HL-60/S4 treated with retinoic acid at 250 ng/mL for 4 days and 3 days (cell line): ENCODE data around the gene NUP88.

ENCODE experiments used
- in situ Hi-C: fragments of 300-500 bp; cut with MboI; formaldehyde crosslinking; loops from 2 replicates; pipeline ENCODE4 v1.7.0; 2022; ENCODE audit warnings: low sequenced_read_pairs

NUP88 gene

DNA sequence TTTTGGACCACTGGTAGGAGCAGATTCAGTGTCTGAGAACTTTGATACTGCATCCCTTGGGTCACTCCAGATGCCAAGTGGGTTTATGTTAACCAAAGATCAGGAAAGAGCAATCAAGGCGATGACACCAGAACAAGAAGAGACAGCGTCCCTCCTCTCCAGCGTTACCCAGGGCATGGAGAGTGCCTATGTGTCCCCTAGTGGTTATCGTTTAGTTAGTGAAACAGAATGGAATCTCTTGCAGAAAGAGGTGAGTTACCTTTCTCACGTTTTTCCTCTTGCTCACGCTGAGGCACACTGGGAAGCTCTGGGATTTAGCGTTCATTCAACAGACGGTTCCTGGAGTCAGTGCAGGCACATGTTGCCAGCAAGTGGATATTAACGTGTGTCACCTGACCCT, 58.0 kb downstream of the NUP88 start:
- in situ Hi-C loops, result no loop called here

DNA sequence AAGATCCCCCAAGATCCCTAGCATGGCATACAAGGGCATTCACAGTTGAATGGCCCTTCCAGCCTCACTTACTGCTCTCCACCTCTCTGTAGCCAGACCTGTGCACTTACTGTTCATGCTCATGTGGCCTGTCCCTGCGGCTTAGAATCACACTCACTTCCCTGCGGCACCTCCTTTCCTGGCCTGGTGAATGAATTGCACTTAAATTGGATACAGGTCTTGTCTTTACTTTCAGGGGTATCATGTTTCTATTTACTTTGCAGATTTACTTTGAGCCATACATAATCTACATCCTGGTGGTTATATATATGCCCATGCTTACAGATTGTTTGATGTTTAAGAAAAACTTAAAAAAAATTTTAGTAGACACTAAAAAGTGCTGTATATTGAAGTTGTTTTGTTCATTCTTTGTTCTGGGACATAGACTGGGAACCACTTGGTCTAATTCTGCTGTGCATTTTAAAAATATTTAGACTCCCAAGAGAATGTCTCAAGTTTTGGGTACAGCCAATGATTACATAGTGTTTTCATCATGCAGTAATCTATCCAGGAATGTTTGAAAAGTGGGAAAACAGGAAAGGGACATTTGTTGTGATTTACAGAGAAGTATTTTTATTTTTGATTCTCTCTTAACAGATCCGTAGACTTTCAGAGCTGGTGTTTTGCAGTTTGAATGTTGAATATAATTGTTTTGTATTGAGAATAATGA, 63.9 kb downstream of the NUP88 start:
- in situ Hi-C loops, result no loop called here

DNA sequence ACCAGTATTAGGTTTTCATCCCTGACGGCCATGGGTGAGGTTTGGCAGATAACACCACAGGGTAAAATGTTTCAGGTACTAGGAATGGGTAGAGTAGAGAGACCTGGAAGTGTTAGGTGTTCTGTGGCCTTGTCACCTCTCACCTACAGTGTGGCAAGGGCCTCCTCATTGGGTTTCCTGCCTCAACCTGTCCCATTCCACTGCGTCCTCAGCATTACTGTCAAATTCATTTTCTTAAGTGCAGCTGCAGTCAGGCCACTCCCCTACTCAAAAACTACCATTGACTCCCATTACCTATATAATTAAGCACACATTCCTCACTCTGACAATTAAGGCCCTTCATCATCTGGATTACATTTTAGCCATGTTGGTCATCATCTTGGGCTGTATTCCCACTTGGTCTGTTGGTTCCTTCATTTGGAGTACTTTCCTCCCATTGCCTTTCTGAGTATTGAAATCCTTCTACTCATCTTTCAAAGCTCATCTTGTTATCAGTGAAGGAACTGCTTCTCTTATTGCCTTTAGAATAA, 64.5 kb downstream of the NUP88 start:
- in situ Hi-C loops, result no loop called here

DNA sequence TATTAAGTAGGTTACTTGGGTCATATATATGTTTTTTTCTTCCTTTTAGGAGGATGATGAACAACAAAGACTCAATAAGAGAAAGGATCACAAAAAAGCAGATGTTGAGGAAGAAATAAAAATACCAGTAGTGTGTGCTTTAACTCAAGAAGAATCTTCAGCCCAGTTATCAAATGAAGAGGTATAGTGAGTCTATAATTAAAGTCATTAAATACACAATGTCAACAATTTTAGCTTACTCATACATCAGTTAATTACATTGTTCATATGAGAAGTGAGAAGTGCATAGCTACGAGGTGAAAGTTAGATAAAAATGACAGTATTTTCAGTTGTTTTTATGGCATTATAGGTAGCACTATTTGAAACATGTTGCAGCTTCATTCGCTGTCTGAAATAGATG, 65.2 kb downstream of the NUP88 start:
- in situ Hi-C loops, result no loop called here

DNA sequence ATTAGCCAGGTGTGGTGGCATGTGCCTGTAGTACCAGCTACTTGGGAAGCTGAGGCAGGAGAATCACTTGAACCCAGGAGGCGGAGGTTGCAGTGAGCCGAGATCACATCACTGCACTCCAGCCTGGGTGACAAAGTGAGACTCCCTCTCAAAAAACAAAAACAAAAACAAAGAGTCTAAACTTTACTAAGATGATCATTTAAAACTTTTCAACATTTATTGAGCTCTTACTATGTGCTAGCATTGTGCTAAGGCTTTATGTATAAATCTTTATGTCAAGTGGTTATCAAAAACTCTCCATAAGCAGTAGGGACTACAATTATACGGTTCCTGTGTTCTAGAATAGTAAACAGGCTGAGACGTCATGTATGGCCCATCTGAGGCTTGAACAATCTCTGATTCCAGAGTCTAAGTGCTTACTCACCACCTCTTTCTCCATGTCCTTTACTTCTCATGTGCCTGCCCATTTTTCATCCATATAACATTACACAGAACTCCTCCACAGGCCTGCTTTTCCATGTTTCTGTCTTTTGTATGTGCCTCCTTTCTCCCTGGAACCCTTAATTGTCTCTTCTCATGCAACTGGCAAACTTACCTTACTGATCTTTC, 66.7 kb downstream of the NUP88 start:
- in situ Hi-C loops, result no loop called here

DNA sequence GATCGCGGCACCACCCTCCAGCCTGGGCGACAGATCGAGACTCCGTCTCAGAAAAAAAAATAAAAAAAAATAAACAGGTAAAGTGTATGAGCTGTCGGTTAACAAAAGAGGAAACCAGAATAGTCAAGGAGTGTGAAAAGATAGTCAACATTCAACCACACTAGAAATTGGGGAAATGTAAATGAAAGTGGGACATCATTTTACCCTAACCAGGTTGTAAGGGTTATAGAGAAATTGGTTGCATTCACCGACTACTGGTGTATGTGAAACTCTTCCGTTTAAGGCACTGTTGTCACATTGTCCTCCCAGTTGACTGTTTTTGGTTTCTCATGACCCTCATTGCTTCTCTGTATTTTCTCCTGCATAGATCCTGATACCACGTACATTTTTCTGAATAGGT, 74.5 kb downstream of the NUP88 start:
- in situ Hi-C loops, result no loop called here
